ENCODE measurements around the gene CLDND2.

GRCh38 chr19:51361239-51361638 is 7.6 kb downstream of the CLDND2 start:
- no peak for TF ChIP-seq POLR2A (IDR thresholded peaks at IDR 0.05; ENCODE audit: low read depth, low read length)
- TF ChIP-seq POLR2AphosphoS5 (IDR thresholded peaks at IDR 0.05; ENCODE audit: low read depth, low read length): no peak
- TF ChIP-seq SPI1 (IDR thresholded peaks at IDR 0.05; ENCODE audit: low read depth, low read length): no peak
- no peak for TF ChIP-seq PAX5 (IDR thresholded peaks at IDR 0.05; ENCODE audit: insufficient read depth, low read length, severe bottlenecking)
